SW 1271 (cell line): Measurements from ENCODE around the gene COTL1.

Source experiments
- DNase-seq, 2 experiments: peaks; one replicate each; lab custom pipeline; 2025; lab: John Stamatoyannopoulos, UW

The COTL1 gene

GRCh38 chr16:84548971-84549844, 68.7 kb downstream of the COTL1 start:
- no peak for DNase-seq

GRCh38 chr16:84548508-84548907, 69.4 kb downstream of the COTL1 start:
- no peak for DNase-seq

GRCh38 chr16:84547546-84548061, 70.3 kb downstream of the COTL1 start:
- no peak for DNase-seq

GRCh38 chr16:84546669-84547545, 71.0 kb downstream of the COTL1 start:
- DNase-seq: no peak

- no peak for DNase-seq
Observed at GRCh38 chr16:84545114-84545737, 72.7 kb downstream of the COTL1 start.

GRCh38 chr16:84544031-84544773, 73.7 kb downstream of the COTL1 start:
- no peak for DNase-seq

- no peak for DNase-seq
Observed at GRCh38 chr16:84543253-84543652, 74.6 kb downstream of the COTL1 start.

GRCh38 chr16:84541999-84542817, 75.7 kb downstream of the COTL1 start:
- no peak for DNase-seq

GRCh38 chr16:84540194-84540593, 77.7 kb downstream of the COTL1 start:
- no peak for DNase-seq

- no peak for DNase-seq
Observed at GRCh38 chr16:84538222-84538840, 79.5 kb downstream of the COTL1 start.

- no peak for DNase-seq
Observed at GRCh38 chr16:84537491-84538151, 80.3 kb downstream of the COTL1 start.

- DNase-seq: no peak
Observed at GRCh38 chr16:84535851-84536250, 82.0 kb downstream of the COTL1 start.

- DNase-seq: no peak
Observed at GRCh38 chr16:84535408-84535807, 82.5 kb downstream of the COTL1 start.

- no peak for DNase-seq
Observed at GRCh38 chr16:84534815-84535214, 83.1 kb downstream of the COTL1 start.

- no peak for DNase-seq
Observed at GRCh38 chr16:84532855-84533486, 84.9 kb downstream of the COTL1 start.

- peak; percentile 81 to 95 for DNase-seq
Observed at GRCh38 chr16:84532291-84532724, 85.6 kb downstream of the COTL1 start.

GRCh38 chr16:84531671-84532111, 86.2 kb downstream of the COTL1 start:
- DNase-seq: no peak

- DNase-seq: no peak
Observed at GRCh38 chr16:84530590-84530989, 87.3 kb downstream of the COTL1 start.

GRCh38 chr16:84529607-84530006, 88.3 kb downstream of the COTL1 start:
- DNase-seq: no peak
